Dedifferentiated amniotic fluid mesenchymal stem cell (primary cell): ENCODE results near the gene DES.

Experiments used
- DNase-seq: peaks from one replicate; pipeline ENCODE4 v3.0.0-alpha.2; 2016; ENCODE audit errors: extremely low spot score

The DES gene

DNA sequence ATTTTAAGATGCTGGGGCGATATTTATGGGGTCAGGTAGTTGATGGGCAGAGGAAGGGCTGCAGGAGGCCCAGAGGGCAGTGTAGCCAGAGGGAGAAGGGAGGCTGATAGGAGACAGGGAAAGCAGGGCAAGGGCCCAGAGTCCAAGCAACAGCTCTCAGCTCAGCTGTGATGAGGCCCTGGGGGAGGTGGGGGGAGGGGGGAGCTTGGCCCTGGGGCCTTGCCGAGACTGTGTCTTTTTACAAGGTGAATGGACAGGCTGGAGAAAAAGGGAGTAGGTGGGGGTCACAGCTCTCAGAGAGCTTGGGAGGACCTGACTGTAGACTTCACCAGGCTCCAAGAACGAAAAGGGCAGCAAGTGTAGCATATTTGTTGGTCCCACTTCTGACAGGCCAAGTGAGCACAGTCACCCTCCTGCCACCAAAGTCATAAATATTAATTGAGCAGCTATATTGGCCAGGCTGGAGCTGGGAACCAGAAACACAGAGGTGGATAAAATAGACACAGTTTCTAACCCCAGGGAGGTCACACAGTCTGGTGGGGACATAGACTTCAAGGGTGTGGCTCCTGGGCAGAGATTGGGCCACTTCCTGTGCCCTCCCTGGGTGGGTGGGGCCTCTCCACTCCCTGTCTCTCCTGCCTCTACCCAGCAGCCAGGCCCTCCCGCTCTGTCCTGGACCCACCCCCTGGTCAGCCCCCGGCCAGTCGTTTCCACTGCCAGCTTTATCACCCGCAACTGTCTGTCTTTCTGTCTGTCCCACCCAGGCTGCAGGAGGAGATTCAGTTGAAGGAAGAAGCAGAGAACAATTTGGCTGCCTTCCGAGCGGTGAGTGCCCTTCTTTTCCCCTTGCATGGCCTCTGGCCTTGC is 1.4 kb downstream of the DES start:
- no peak for DNase-seq

- no peak for DNase-seq
Measured at GRCh38 chr2:219420687-219421086, 2.5 kb downstream of the DES start.

DNA sequence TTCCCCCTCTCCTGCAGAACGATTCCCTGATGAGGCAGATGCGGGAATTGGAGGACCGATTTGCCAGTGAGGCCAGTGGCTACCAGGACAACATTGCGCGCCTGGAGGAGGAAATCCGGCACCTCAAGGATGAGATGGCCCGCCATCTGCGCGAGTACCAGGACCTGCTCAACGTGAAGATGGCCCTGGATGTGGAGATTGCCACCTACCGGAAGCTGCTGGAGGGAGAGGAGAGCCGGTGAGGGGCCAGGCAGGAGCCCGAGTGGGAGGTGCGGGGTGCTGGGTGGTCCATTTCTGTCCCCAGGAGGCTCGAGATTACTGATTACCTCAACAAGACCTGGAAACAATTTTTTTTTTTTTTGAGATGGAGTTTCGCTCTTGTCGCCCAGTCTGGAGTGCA is 3.1 kb downstream of the DES start:
- no peak for DNase-seq

DNA sequence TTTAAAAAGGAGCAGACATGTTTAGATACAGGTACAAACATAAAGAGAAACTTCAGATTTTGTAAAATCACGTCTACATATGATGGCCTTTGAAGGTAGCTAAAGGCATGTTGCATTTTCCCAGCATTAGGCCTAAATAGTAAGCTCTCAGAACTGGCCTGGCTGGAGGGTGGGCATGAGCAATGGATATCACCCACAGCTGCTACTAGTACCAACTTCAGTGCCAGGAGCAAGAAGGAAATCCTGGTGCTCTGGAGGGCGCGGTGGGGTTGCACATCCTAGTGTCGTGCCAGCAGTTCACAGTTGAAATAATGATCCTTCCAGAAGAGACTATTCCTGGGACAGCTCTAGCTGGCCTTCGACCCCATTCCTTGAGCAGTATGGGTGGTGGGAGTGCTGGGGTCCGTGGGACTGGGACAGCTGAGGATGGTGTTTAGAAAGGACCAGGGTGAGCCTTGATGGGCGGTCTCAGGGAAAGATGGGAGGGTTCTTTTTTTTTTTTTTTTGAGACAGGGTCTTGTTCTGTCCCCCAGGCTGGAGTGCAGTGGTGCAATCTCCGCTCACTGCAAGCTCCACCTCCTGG is 4.9 kb downstream of the DES start:
- no peak for DNase-seq

DNA sequence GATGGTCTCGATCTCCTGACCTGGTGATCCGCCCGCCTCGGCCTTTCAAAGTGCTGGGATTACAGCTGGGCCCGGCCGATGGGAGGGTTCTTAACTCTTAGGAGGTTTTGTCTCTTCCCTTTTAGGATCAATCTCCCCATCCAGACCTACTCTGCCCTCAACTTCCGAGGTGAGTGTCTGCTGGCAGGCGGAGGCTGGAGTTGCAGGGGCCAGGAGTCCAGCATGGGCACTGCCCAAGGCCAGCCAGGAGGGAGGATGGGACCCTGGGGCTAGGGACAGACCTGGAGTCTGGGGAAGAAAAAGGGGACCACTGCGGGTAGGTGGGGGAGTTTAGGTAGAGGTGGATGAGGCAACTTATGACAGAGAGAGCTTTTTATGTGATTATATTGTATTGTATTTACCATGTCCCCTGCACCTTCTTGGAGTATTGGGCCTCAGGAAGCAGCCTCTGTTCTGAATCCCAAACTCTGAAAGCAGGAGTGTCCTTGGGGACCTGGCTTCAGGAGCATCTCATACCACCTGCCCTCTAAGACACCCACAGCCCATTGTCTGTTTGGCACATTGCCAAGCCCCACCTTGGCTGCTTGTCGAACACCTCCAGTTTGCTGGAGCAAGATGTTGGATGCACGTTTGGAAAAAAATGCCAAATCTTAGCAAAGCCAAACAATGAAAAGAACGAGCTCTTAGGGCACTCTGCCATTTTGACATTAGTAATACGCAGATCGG is 5.6 kb downstream of the DES start:
- DNase-seq: no peak

DNA sequence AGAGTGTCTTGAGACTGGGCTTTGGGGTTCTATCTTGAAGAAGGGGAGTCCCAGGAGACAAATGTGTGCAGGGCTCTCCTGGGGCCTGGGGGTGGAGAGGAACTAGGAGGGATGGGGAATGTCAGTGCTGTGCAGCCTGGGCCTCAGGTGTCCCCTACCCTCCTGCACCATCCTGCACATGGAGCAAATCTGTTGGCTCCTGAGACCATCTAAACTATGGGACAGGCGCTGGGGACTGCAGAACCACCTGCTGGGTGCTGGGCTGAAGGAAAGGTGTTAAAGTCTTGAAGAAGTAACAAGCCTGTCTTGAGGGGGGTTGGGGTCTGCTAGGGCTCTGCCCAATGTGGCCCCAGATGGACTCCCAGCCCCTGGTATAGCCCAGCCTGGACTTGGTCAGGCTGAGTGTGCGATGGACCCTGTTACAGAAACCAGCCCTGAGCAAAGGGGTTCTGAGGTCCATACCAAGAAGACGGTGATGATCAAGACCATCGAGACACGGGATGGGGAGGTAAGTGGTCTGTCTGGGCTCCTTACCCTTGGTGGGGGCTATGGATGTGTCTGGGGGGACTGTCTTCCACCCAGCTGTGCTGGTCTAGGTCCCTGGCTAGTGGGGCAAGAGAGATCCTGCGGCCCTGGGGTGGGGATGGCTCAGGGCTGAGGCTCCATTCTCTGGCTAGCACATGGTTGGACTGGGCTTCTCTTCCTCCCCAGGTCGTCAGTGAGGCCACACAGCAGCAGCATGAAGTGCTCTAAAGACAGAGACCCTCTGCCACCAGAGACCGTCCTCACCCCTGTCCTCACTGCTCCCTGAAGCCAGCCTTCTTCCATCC is 7.3 kb downstream of the DES start:
- DNase-seq: no peak

GRCh38 chr2:219426068-219426443 is 7.9 kb downstream of the DES start:
- no peak for DNase-seq

DNA sequence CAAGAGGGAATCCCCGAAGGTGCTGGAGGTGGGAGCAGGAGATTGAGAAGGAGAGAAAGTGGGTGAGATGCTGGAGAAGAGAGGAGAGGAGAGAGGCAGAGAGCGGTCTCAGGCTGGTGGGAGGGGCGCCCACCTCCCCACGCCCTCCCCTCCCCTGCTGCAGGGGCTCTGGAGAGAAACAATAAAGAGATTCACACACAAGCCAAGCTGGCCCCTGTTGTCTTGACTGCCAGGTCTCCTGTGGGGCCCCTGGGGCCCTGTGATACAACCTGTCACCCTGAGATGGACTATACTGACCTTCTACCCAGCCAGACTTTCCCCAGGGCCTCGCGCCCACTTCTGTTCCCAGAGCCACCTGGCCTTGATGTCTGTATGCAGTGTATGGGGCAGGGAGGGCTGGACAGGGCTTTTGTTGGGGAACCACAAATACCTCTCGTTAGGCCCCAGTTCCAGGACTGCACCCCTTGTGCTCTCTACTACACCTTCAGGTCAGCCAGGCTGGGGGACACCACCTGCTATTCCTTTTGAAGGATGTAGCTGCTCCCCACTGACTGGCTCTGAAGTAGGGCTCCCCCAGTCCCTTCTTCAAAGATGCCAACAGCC is 8.5 kb downstream of the DES start:
- no peak for DNase-seq

- no peak for DNase-seq
Measured at GRCh38 chr2:219428469-219428868, 10.3 kb downstream of the DES start.

DNA sequence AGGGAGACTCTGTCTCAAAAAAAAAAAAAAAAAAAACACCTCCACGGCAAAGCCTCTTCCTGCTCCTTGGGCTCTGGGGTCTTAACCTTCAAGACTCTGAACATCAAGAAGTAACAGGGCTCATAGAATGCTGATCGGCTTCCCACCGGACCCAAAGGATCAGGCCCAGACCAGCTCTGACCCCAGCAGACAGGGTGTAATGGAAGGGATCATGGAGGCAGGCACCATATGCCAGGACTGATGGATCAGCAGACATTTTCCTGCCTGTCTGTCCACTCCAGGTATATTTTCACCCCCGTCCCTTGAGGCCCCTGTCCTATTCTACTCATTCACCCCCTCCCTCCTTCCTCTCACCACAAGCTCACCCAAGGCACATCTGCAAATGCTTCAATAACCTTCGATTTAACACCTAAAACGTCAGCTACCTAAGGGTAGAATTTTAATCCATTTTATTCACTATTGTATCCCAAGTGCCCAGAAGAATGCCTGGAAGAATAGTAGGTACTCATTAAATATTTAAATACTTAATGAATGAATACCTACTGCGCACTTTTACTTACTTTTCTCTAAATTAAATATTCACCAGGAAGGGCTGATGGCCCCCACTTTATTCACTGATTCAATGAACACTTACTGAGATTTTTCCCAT is 11.9 kb downstream of the DES start:
- DNase-seq: no peak

- DNase-seq: peak; percentile 45
Measured at GRCh38 chr2:219430633-219431615, 12.7 kb downstream of the DES start.

DNA sequence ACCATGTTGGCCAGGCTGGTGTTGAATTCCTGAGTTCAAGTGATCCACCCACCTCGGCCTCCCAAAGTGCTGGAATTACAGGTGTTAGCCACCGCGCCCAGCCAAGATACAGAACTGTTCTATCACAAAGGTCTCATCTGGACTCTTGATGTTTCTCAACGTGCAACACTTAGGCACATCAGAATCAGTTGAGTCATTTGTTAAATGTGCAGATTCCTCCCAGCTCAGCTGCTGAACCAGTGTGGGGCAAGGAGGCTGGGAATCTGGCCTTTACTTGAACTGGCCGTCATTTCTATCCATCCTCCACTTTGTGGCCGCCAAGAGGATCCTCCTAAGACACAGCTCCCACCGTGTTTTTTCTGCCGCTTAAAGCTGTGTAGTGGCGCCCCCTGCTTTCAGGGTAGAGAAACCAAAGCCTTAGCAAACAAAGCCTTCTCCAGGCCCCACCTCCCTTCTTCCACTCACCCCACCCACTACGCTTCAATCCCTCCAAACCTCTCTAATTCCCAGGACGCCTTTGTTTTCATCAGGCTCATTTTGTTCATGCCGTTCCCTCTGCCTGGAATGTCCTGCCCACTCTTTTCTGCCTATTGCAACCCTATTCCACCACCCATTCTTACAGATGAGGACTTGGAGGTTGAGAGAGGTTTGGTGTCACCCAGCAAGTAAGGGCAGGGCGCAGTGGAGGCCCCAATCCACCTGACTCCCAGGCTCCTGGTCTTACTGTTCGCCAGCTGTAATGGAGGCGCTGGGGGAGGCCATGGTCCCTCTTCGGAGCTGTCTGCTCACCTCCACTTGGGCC is 15.7 kb downstream of the DES start:
- no peak for DNase-seq

GRCh38 chr2:219434468-219434717 is 16.2 kb downstream of the DES start:
- DNase-seq: no peak

DNA sequence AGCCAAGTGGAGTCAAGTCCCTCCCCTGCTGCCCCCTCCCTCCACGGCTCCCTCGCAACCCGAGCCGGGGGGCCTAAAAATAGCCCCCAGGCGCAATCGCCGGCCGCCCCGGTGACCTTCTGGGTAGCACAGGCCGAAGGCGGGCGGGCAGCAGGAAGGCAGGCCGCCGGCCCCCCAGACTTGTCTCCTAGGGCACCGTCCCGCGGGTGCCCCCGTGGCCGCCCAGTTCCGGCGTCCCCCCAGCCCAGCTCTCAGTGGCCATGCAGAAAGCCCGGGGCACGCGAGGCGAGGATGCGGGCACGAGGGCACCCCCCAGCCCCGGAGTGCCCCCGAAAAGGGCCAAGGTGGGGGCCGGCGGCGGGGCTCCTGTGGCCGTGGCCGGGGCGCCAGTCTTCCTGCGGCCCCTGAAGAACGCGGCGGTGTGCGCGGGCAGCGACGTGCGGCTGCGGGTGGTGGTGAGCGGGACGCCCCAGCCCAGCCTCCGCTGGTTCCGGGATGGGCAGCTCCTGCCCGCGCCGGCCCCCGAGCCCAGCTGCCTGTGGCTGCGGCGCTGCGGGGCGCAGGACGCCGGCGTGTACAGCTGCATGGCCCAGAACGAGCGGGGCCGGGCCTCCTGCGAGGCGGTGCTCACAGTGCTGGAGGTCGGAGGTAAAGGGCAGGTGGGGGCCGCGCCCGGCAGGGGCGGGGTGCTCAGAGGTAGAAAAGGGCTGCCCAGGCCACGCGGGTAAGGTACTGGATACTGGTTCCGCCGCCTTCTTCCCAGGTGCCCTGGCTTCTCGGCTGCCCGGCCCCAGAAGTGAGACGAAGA is 16.7 kb downstream of the DES start, which contains the start of gene SPEG:
Gene SPEG (plus strand): TSS at position 126 of the 808 bp plus-strand sequence. CDS start 135 bp downstream, at position 261.
- DNase-seq: no peak

DNA sequence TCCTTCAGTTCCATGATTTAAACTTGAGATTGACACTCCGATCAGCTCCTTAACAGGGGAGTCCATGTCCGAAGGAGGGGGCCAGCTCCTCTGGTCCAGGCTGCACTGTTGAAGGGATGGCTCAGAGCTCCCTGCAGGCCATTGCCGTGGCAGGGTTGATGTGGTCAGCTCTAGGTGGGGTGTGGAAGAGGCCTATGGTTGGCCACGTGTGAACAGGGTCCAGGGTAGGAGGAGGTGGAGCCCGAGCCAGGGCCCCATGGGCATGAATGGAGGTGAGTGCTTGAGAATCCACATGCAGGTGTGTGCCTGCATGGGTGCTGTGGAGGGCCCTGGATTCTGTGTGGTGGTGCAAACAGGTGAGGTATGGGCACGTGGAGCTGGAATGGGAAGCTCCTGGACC is 17.5 kb downstream of the DES start:
- DNase-seq: no peak

DNA sequence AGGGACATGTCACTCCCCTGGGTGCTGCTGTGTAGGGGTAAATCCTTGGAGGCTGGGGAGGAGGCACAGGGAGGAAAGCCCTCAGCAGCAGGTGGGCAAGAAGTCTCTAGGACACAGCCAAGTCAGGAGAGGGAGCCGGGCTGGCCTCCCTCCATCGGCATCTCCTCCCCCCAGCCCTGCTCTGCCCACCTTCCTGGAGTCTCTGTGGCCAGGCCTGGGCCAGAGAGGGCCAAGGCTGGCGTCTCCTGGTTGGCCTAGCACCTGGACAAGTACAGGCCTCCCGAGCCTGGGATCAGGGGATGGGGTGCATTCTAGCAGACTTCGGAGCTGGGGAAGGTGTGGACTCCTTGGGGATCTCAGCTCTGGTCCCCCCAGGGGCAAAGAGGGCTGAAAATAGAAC is 18.3 kb downstream of the DES start:
- DNase-seq: no peak

DNA sequence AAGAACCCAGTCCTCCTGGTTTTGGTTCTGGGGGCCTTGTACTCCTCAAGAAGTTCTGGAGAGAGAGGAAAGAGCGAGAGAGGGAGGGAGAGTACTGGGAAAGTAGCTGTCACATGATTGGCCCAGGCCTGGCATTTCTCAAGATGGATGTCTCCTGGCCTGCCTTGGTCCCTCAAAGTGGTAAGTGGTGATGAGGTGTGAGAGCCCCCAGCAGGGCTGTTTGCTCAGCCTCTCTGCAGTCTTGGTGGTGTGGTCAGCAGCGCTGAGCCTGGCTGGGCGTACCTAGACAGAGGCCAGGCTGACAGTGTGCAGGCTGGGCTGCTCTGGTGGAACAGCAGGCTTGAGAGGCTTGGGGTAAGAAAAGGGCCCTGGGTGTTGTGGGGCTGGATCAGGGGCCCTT is 19.0 kb downstream of the DES start:
- no peak for DNase-seq

GRCh38 chr2:219437690-219438206 is 19.6 kb downstream of the DES start:
- no peak for DNase-seq
